BLaER1 (cell line): ENCODE data around the gene VN1R5.

Experiments
- H3K27ac ChIP-seq: shearing (Covaris generic); formaldehyde crosslinking; 2 replicates; pipeline ENCODE4 v1.8.1; 2022
- H3K27me3 ChIP-seq: shearing (Covaris generic); formaldehyde crosslinking; 2 replicates; pipeline ENCODE4 v1.8.1; 2022
- H3K36me3 ChIP-seq: shearing (Covaris generic); formaldehyde crosslinking; 2 replicates; pipeline ENCODE4 v1.8.1; 2022
- H3K4me1 ChIP-seq: shearing (Covaris generic); formaldehyde crosslinking; 2 replicates; pipeline ENCODE4 v1.8.1; 2022
- H3K4me2 ChIP-seq: shearing (Covaris generic); formaldehyde crosslinking; 2 replicates; pipeline ENCODE4 v1.8.1; 2022
- H3K4me3 ChIP-seq: shearing (Covaris generic); formaldehyde crosslinking; 2 replicates; pipeline ENCODE4 v1.8.1; 2022
- H3K9ac ChIP-seq: shearing (Covaris generic); formaldehyde crosslinking; 2 replicates; pipeline ENCODE4 v1.8.1; 2022
- H3K9me3 ChIP-seq: shearing (Covaris generic); formaldehyde crosslinking; 2 replicates; pipeline ENCODE4 v1.8.1; 2022
- H4K20me1 ChIP-seq: shearing (Covaris generic); formaldehyde crosslinking; 2 replicates; pipeline ENCODE4 v1.8.1; 2022
- Cebpa-rat ChIP-seq: shearing (Covaris generic); IDR thresholded peaks from 2 replicates; pipeline ENCODE4 v1.8.1; 2022

VN1R5 gene

DNA sequence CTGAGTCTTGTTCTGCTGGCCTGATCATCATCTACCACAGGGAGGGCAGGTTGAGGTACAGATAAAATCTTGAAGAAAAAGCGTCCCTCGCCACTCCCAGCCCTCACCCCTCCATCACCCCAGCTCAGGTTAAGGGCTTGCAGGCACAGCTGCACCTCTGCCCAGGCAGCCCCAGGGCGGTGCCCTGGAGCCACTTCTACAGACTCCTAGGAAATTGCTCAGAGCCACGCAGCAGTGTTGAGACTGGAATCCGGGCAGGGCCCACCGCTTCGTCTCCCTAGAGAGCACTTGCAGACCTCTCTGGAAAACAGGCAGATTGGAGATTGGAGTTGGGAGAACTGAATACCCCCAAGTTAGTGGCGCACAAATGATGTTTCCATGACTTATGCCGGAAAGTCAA is 35.3 kb downstream of the VN1R5 start:
- H3K27me3 ChIP-seq = no peaks in the 10 kb centered on the region
- no peak overlapping the region for H3K27ac ChIP-seq
- H3K4me2 ChIP-seq = no peak overlapping the region
- H3K4me1 ChIP-seq = no peaks in the 10 kb centered on the region
- peaks cover 43% of the 10 kb centered on the region for H3K9me3 ChIP-seq
- no peak for TF ChIP-seq Cebpa-rat
- no peak overlapping the region for H3K4me3 ChIP-seq
- peaks cover 9% of the 10 kb centered on the region for H3K36me3 ChIP-seq
- H3K9ac ChIP-seq = no peak overlapping the region
- H4K20me1 ChIP-seq = no peaks in the 10 kb centered on the region

GRCh38 chr1:247291833-247292561 is 36.1 kb downstream of the VN1R5 start:
- no peak overlapping the region for H3K9ac ChIP-seq
- H3K4me2 ChIP-seq = no peak overlapping the region
- TF ChIP-seq Cebpa-rat = no peak
- H3K27ac ChIP-seq = no peak overlapping the region
- H3K9me3 ChIP-seq = peaks cover 34% of the 10 kb centered on the region
- no peaks in the 10 kb centered on the region for H4K20me1 ChIP-seq
- peaks cover under 1% of the 10 kb centered on the region; the same call in 1 of the 2 replicates for H3K36me3 ChIP-seq
- H3K4me1 ChIP-seq = no peaks in the 10 kb centered on the region
- no peak overlapping the region for H3K4me3 ChIP-seq
- no peaks in the 10 kb centered on the region for H3K27me3 ChIP-seq

DNA sequence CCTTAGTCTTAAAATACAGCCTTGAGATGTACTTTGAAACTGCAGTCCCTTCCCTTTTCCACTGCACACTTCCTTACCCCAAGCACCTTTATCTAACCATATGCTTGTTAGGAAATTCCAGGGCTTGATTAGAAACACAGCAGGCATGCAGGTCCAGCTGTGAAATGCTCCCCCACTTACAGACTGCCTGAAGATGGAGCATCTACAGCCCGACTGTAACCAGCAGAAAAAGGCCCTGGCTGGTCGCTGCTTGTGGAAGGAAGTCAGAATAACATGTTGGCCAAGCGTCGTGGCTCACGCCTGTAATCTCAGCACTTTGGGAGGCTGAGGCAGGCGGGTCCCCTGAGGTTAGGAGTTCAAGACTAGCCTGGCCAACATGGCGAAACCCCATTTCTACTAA is 37.2 kb downstream of the VN1R5 start:
- H3K4me3 ChIP-seq = no peak overlapping the region
- H3K9me3 ChIP-seq = peaks cover 24% of the 10 kb centered on the region
- no peaks in the 10 kb centered on the region for H4K20me1 ChIP-seq
- no peak for TF ChIP-seq Cebpa-rat
- H3K36me3 ChIP-seq = peaks cover 8% of the 10 kb centered on the region
- no peak overlapping the region for H3K4me2 ChIP-seq
- no peak overlapping the region for H3K9ac ChIP-seq
- no peak overlapping the region for H3K27ac ChIP-seq
- no peaks in the 10 kb centered on the region for H3K27me3 ChIP-seq
- no peaks in the 10 kb centered on the region for H3K4me1 ChIP-seq

DNA sequence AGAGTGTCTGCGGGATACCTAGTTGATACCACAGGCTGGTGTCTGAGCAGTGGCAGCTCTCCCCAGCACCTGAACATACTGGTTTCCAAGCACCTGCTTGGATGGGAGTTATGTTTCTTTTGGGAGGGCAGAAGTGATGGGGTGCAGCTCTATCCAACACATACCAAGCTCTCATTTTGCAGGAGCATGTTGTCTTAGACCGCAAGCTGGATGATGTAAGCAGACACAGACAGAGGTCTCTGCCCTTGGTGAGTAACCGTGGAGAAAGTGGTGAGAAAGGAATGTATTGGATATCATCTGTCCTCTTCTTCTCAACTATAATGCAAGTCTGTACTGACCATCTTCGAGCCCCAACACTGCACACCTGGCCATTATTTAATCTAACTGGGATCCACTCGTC is 38.4 kb downstream of the VN1R5 start:
- Histone ChIP-seq H3K4me3 (no peak overlapping the region), H3K9ac (no peak overlapping the region), H3K27ac (no peak overlapping the region), H3K36me3 (peaks cover 20% of the 10 kb centered on the region), H3K4me1 (no peaks in the 10 kb centered on the region), H3K9me3 (peaks cover 12% of the 10 kb centered on the region), H3K4me2 (no peak overlapping the region), H3K27me3 (no peaks in the 10 kb centered on the region), H4K20me1 (no peaks in the 10 kb centered on the region)
- no peak for TF ChIP-seq Cebpa-rat

DNA sequence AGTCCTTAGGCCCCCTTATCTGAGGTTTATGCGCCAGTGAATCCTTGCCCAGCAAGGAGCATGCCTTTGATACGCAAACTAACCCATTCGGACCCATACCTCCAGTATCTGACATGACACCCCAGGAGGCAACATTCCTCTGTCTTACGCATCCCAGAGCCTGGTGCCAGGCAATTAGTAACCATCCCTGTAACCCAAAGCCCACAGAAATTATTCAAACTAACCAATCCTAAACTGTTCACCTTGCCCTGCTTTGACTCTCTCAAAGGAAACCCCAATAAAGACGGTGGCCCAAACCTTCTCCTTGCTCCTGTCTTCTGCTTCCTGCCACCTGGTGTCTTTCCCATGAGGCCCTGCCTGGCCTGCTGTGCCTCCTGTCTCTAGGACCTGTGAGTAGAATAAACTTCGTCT is 39.4 kb downstream of the VN1R5 start:
- Histone ChIP-seq H3K27ac (no peak overlapping the region), H3K9me3 (peaks cover 7% of the 10 kb centered on the region; the same call in 1 of the 2 replicates), H3K4me2 (no peak overlapping the region), H4K20me1 (no peaks in the 10 kb centered on the region), H3K9ac (no peak overlapping the region), H3K36me3 (peaks cover 30% of the 10 kb centered on the region), H3K27me3 (no peaks in the 10 kb centered on the region), H3K4me3 (no peak overlapping the region), H3K4me1 (no peaks in the 10 kb centered on the region)
- TF ChIP-seq Cebpa-rat = no peak

DNA sequence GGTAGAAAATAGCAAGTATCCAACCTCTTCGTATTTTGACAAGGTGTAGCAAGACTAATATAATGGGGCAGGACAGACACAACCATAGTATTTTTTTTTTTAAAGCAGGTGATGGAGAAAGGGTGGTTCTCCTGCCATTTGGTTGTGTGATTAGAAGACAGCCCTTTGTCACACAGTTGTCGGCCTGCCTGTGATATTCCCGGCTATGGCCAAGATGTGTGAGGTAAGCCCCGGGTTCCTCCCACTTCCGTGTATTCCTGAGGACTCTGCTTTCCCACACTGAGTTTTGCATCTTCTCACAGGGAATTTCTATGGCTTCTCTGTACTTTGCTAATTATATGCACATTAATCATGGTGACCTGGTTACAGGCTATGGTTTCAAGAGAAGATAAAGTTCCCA is 39.9 kb downstream of the VN1R5 start:
- H3K9me3 ChIP-seq = peaks cover 3% of the 10 kb centered on the region; the same call in 1 of the 2 replicates
- H3K4me2 ChIP-seq = no peak overlapping the region
- no peak overlapping the region for H3K9ac ChIP-seq
- H3K27ac ChIP-seq = no peak overlapping the region
- H3K4me3 ChIP-seq = no peak overlapping the region
- no peaks in the 10 kb centered on the region for H3K4me1 ChIP-seq
- no peaks in the 10 kb centered on the region for H4K20me1 ChIP-seq
- H3K27me3 ChIP-seq = no peaks in the 10 kb centered on the region
- TF ChIP-seq Cebpa-rat = no peak
- H3K36me3 ChIP-seq = peaks cover 35% of the 10 kb centered on the region

DNA sequence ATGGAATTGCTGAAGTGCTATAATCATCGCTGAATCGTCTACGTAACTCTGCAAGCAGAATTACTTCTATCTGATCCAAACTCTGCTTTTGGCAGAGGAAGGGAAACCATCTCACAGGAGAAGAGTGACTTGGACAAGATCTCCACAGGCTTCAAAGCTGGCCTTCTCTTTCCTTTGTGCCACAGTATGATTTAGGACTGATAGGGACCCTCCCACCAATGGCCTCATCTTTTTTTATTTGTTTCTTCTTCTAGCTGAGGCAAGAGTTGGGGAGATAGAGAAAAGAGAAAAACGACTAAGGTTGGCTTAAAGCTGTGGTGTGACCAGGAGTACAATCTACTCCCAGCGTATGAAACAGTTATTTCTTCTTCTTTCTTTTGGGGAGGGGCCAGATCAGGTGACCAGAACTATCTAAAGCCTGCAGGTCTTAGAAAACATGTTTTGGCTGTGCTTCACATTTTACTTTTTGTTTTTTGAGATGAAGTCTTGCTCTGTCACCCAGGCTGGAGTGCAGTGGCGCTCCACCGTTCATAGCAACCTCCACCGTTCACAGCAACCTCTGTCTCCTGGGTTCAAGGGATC is 40.8 kb downstream of the VN1R5 start:
- Histone ChIP-seq H3K36me3 (peaks cover 44% of the 10 kb centered on the region), H3K27ac (no peak overlapping the region), H3K4me2 (no peak overlapping the region), H3K9me3 (no peaks in the 10 kb centered on the region), H3K4me3 (no peak overlapping the region), H3K27me3 (no peaks in the 10 kb centered on the region), H3K4me1 (no peaks in the 10 kb centered on the region), H4K20me1 (no peaks in the 10 kb centered on the region), H3K9ac (no peak overlapping the region)
- no peak for TF ChIP-seq Cebpa-rat

GRCh38 chr1:247297263-247298123 is 41.6 kb downstream of the VN1R5 start:
- Histone ChIP-seq H4K20me1 (no peaks in the 10 kb centered on the region), H3K9ac (no peak overlapping the region), H3K4me1 (no peaks in the 10 kb centered on the region), H3K9me3 (no peaks in the 10 kb centered on the region), H3K4me3 (no peak overlapping the region), H3K27me3 (no peaks in the 10 kb centered on the region), H3K4me2 (no peak overlapping the region), H3K36me3 (peaks cover 53% of the 10 kb centered on the region), H3K27ac (no peak overlapping the region)
- TF ChIP-seq Cebpa-rat = no peak

- TF ChIP-seq Cebpa-rat = no peak
- Histone ChIP-seq H3K27ac (no peak overlapping the region), H3K4me2 (no peak overlapping the region), H3K9me3 (no peaks in the 10 kb centered on the region), H3K9ac (no peak overlapping the region), H3K36me3 (peaks cover 59% of the 10 kb centered on the region), H4K20me1 (no peaks in the 10 kb centered on the region), H3K27me3 (no peaks in the 10 kb centered on the region), H3K4me1 (no peaks in the 10 kb centered on the region), H3K4me3 (no peak overlapping the region)
These were observed 42.2 kb downstream of the VN1R5 start for GRCh38 chr1:247298124-247298481.

- H3K9me3 ChIP-seq = no peaks in the 10 kb centered on the region
- no peaks in the 10 kb centered on the region for H4K20me1 ChIP-seq
- H3K27ac ChIP-seq = no peak overlapping the region
- peaks cover 65% of the 10 kb centered on the region for H3K36me3 ChIP-seq
- no peak overlapping the region for H3K9ac ChIP-seq
- no peaks in the 10 kb centered on the region for H3K27me3 ChIP-seq
- TF ChIP-seq Cebpa-rat = no peak
- H3K4me2 ChIP-seq = no peak overlapping the region
- H3K4me1 ChIP-seq = no peaks in the 10 kb centered on the region
- no peak overlapping the region for H3K4me3 ChIP-seq
These were observed 42.8 kb downstream of the VN1R5 start for GRCh38 chr1:247298701-247299100.
